Transverse colon (tissue), 4 donors: ENCODE measurements around the gene STT3A.

Experiments used
- CTCF ChIP-seq, 5 experiments: fragments of 200-600 bp in 3 of 5; fragments of 450-650 bp in 2 of 5; sonication (generic) in 3 of 5; IDR thresholded peaks; 1 replicate in 2 of 5; 2 replicates in 3 of 5; pipeline ENCODE4 v1.5.1; 2016 to 2017; ENCODE audit warnings: antibody characterized with exemption in 5 of 5, inconsistent platforms in 3 of 5, mild to moderate bottlenecking in 2 of 5, moderate library complexity in 1 of 5
- POLR2AphosphoS5 ChIP-seq, 3 donors: sonication (generic); formaldehyde crosslinking; IDR thresholded peaks; one replicate each; pipeline ENCODE4 v1.6.1; 2016; ENCODE audit warnings: antibody characterized with exemption in 3 of 3

- TF ChIP-seq CTCF (IDR thresholded peaks at IDR 0.05): no peak
- no peak for TF ChIP-seq POLR2AphosphoS5 (IDR thresholded peaks at IDR 0.05)
Measured at GRCh38 chr11:125593114-125593820, 615 bp downstream of the STT3A start.
